HG02943 (cell line): ENCODE measurements around the gene KCNK3.

Experiments used
- ATAC-seq: cut with Tn5 transposase; IDR thresholded peaks from one replicate; pipeline ENCODE4 v1.9.1; 2021; ENCODE audit warnings: mild to moderate bottlenecking, low read depth, moderate library complexity; ENCODE audit not compliant: unreplicated experiment

KCNK3 gene

DNA sequence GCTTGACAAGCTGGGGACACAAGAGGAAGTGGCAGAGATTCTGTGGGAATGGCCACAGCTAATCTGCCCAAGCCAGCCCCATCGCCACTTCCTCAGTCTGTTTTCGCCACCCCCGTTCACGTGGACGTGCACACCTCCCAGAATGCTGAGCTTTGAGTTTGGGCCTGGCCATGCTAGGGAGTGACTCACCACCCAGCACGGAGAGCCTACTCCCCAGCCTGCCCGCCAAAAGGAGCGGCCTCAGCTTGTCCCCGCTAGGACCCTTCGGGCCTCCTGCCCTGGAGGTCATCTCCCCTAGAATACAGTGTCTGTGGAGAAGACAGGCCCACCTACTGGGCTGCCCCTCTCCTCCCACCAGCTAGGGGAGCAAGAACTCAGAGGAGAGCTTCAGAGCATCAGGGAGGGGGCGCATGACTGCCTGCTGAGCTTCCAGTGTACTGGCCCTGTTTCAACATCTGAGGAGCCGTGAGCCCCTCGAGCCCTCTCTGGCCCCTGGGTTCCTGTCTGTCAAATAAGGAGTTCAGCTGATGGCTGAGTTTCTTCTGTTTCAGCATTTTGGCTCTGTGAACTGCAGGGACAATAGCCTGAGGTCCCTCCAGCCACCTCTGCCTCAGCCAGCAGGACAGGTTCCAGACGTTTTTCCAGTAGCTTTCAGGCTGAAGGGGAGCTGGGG is 76.7 kb downstream of the KCNK3 start:
- ATAC-seq: no peak

DNA sequence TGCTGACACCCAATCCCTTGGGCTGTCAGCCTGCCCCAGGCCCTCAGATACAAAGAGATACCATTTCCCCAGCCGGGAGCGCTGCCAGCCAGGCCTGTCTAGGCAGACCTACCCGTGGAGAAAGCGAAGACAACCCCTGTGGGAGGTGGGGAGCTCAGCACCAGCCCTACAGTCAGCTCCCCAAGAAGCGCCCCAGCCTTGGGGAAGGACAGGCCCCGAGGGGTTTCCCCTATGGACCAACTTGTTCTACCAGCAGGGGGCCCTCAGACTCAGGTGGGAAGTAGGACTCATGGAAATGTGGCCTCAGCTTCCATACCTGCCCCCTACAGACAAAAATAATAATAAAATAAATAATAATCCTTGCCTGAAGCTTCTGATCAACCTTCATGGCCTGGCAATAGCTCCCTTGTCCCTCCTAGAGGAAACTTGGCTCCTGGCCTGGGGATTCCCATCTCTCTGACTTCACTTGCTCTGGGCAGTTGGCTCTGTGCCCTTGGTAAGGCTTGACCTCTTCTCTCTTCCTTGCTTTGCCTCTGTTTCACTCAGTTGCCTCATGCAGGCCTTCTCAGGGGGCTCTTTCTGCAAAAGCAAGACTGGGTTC is 78.6 kb downstream of the KCNK3 start:
- ATAC-seq: no peak

DNA sequence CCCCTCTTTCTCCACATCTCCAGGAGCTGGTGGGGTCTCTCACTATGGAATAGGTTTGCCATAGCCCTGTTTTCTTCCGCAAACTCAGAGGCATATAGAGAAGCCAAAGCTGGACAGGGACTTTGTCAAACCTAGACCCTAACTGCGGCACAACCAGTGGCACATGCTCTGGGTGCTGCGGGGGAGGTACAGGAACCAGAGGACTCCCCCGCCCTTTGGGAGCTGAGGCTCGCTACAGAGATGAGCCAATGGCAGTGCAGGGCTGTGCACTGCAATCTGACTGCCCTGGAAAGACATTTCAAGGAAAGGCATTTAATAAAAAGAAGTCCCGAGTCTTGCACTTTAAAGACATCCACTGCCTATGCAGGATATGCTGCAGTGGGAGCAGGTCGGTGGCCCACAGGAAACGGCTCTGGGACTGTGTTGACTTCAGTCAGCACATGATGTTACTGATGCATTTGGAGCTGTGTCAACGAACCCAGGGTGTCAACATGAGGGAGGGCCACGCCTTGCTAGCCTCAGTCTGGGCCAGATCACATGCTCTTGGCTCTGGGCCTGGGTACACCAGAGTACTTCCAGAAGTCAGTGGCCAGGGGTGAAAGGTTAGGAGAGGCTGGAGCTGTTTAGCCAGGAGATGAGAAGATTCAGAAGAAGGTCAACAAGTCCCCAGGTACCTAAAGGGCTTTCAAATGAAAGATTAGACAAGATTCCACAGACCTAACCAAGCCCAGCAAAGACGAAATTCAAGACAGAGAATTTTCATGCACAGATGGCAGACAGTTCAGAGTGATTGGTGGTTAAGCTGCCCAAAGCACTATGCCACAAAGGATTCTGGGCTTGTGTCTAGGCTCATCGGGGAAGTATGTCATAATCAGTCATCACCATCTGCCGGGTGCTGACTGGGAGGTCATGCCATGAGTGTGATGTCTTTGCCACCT is 79.8 kb downstream of the KCNK3 start:
- no peak for ATAC-seq

- ATAC-seq: no peak
Measured at GRCh38 chr2:26776195-26776800, 83.8 kb downstream of the KCNK3 start.

DNA sequence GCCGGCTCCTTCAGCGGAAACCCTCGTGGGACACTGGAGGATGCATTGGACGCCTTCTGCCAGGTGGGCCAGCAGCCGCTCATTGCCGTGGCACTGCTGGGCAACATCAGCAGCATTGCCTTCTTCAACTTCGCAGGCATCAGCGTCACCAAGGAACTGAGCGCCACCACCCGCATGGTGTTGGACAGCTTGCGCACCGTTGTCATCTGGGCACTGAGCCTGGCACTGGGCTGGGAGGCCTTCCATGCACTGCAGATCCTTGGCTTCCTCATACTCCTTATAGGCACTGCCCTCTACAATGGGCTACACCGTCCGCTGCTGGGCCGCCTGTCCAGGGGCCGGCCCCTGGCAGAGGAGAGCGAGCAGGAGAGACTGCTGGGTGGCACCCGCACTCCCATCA is 85.6 kb downstream of the KCNK3 start:
- no peak for ATAC-seq

GRCh38 chr2:26778507-26778906 is 86.0 kb downstream of the KCNK3 start:
- no peak for ATAC-seq

DNA sequence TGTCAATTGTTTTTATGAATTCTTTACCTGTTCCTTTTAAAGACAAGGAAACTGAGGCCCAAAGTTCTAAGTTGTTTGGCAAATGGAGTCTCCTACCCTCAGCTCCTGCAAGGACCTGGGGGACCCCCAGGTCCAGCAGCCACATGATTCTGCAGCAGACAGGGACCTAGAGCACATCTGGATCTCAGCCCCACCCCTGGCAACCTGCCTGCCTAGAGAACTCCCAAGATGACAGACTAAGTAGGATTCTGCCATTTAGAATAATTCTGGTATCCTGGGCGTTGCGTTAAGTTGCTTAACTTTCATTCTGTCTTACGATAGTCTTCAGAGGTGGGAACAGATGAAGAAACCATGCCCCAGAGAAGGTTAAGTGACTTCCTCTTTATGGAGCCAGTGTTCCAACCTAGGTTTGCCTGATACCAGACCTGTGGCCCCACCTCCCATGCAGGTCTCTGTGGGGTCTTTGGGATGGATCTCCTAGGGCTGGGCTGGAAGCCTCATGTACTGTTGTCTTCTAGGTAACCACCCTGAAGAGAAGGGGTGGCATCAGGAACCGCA is 87.8 kb downstream of the KCNK3 start:
- ATAC-seq: no peak
